GM12878 (cell line): ENCODE data around the gene TIMM29. TPM values are rescaled to one million over a fixed set of nuclear protein-coding genes. Genes with fewer than 3 reads are reported as not detected.

ENCODE experiments used
- ATAC-seq: fragments of 200-7000 bp; cut with Tn5 transposase; 3 replicates; pipeline ENCODE4 v1.9.1; 2020; ENCODE audit warnings: mild to moderate bottlenecking, moderate library complexity
- BruUV-seq: library from RNA; stranded (reverse); fragments of 400-500 nt; replicated peaks from 2 replicates; lab custom pipeline; 2021; lab: Mats Ljungman, UMichigan
- CTCF ChIA-PET: fragments of 300-600 bp; sonication (Branson Sonifier 250); formaldehyde crosslinking; extraction: SDS; loops from one replicate; lab custom pipeline; 2021; ENCODE audit warnings: inconsistent platforms; lab: Yijun Ruan, JAX
- POLR2A ChIA-PET: fragments of 350-600 bp; formaldehyde crosslinking; extraction: SDS; loops from one replicate; lab custom pipeline; 2021; ENCODE audit warnings: inconsistent platforms; lab: Charles Lee
- RAD21 ChIA-PET: fragments of 300-600 bp; sonication (Branson Sonifier 250); formaldehyde crosslinking; loops from one replicate; lab custom pipeline; 2023; ENCODE audit warnings: antibody characterized with exemption; ENCODE audit not compliant: unreplicated experiment; lab: Charles Lee
- SMC1A ChIA-PET: fragments of 300-600 bp; sonication (Branson Sonifier 250); formaldehyde crosslinking; loops from one replicate; lab custom pipeline; 2023; ENCODE audit not compliant: unreplicated experiment, uncharacterized antibody; lab: Charles Lee
- DNase-seq: peaks from one replicate; pipeline ENCODE4 v3.0.0-alpha.2; 2011; ENCODE audit warnings: low read depth, low spot score
- FAIRE-seq: peaks from 3 replicates; lab custom pipeline; 2011; peaks lifted over from hg19 to GRCh38; lab: Jason Lieb, UNC
- H2AFZ ChIP-seq: 2 replicates; pipeline ENCODE4 v1.6.0; 2011; ENCODE audit warnings: low read depth, low read length, control low read depth; ENCODE audit not compliant: control insufficient read depth
- H3K27ac ChIP-seq: 2 replicates; pipeline ENCODE4 v1.5.1; 2011; ENCODE audit warnings: control low read depth; ENCODE audit not compliant: control insufficient read depth, insufficient read depth
- H3K27me3 ChIP-seq, 2 experiments: replicated peaks in 1 of 2; 2 replicates each; pipeline versions ENCODE4 v1.6.0 to v1.6.1; 2011; ENCODE audit warnings: low read length in 1 of 2; ENCODE audit not compliant: control insufficient read depth in 2 of 2, insufficient read depth in 2 of 2
- H3K36me3 ChIP-seq, 2 experiments: 2 replicates each; pipeline ENCODE4 v1.5.1; 2011; ENCODE audit warnings: low read length in 1 of 2; ENCODE audit not compliant: control insufficient read depth in 2 of 2, insufficient read depth in 2 of 2
- H3K4me1 ChIP-seq: 2 replicates; pipeline ENCODE4 v1.6.1; 2011; ENCODE audit warnings: mild to moderate bottlenecking, low read length, moderate library complexity, mixed read lengths; ENCODE audit not compliant: control insufficient read depth, insufficient read depth
- H3K4me2 ChIP-seq: 2 replicates; pipeline ENCODE4 v1.6.0; 2011; ENCODE audit warnings: control low read depth; ENCODE audit not compliant: control insufficient read depth, insufficient read depth
- H3K4me3 ChIP-seq: fragments of 200-600 bp; sonication (generic); 2 replicates; pipeline ENCODE4 v1.5.1; 2016
- H3K79me2 ChIP-seq: 2 replicates; pipeline ENCODE4 v1.6.0; 2011; ENCODE audit warnings: low read length; ENCODE audit not compliant: control insufficient read depth, insufficient read depth
- H3K9ac ChIP-seq: 2 replicates; pipeline ENCODE4 v1.8.0; 2011; ENCODE audit warnings: low read length, control low read depth, mixed read lengths; ENCODE audit not compliant: control insufficient read depth, insufficient read depth
- H3K9me3 ChIP-seq: replicated peaks from 3 replicates; pipeline ENCODE4 v1.5.1; 2011; ENCODE audit warnings: mild to moderate bottlenecking, low read length; ENCODE audit not compliant: control insufficient read depth, insufficient read depth
- H4K20me1 ChIP-seq: 2 replicates; pipeline ENCODE4 v1.6.0; 2011; ENCODE audit not compliant: control insufficient read depth, insufficient read depth
- DPF2 ChIP-seq: fragments of 450-650 bp; IDR thresholded peaks from 2 replicates; pipeline ENCODE4 v1.6.1; 2017; ENCODE audit warnings: mild to moderate bottlenecking
- GATAD2B ChIP-seq: fragments of 450-650 bp; conservative IDR thresholded peaks from 2 replicates; pipeline ENCODE4 v1.6.1; 2017; ENCODE audit warnings: low read depth, mild to moderate bottlenecking, moderate library complexity
- PAX5 ChIP-seq: IDR thresholded peaks from 2 replicates; pipeline ENCODE4 v1.6.1; 2011; ENCODE audit warnings: low read depth, low read length, borderline replicate concordance
- SIX5 ChIP-seq: IDR thresholded peaks from 2 replicates; pipeline ENCODE4 v1.6.1; 2011; ENCODE audit warnings: mild to moderate bottlenecking, low read depth, low read length, moderate library complexity; ENCODE audit not compliant: severe bottlenecking
- SMAD5 ChIP-seq: IDR thresholded peaks from 2 replicates; pipeline ENCODE4 v1.6.1; 2016; ENCODE audit warnings: antibody characterized with exemption, low read depth
- SREBF2 ChIP-seq: IDR thresholded peaks from 2 replicates; pipeline ENCODE4 v1.6.1; 2012; ENCODE audit warnings: mild to moderate bottlenecking, low read length
- YY1 ChIP-seq: IDR thresholded peaks from 2 replicates; pipeline ENCODE4 v1.6.1; 2011; ENCODE audit warnings: low read depth, mild to moderate bottlenecking, low read length
- WGBS: methylation state at CpG from one replicate; pipeline ENCODE4 v1.1.6; 2016; ENCODE audit warnings: low lambda C conversion rate; ENCODE audit not compliant: insufficient replicate concordance, insufficient coverage; ENCODE audit errors: missing lambda C conversion rate; 5-methylcytosine and 5-hydroxymethylcytosine counted together
- in situ Hi-C: fragments of 300-500 bp; cut with MboI; formaldehyde crosslinking; loops from 9 replicates; pipeline ENCODE4 v1.14.3; 2018; ENCODE audit warnings: mixed read lengths
- intact Hi-C: fragments of 100-400 bp; cut with micrococcal nuclease; formaldehyde crosslinking; loops from one replicate; pipeline ENCODE4 v1.14.2; 2022; ENCODE audit not compliant: unreplicated experiment
- polyA plus RNA-seq, 11 experiments: library from polyadenylated mRNA; depleted of rRNA in 4 of 11; unstranded in 6 of 11; stranded (reverse) in 5 of 11; fragments of >200 nt; fragmentation: Nextera tagmentation in 4 of 11; fragmentation: Illumina TruSeq in 1 of 11; extraction: Ambion mirVana in 4 of 11; extraction: Trizol in 1 of 11; gene quantifications; 1 replicate in 1 of 11; 2 replicates in 10 of 11; pipeline versions ENCODE4 v1.2.1 to v1.2.3, GENCODE V29; 2011 to 2016; ENCODE audit warnings: inconsistent platforms in 2 of 11, missing spikeins in 2 of 11, low read depth in 1 of 11
- total RNA-seq, 4 experiments: library from RNA; depleted of rRNA in 3 of 4; stranded (reverse); fragments of >200 nt in 3 of 4; fragmentation: Illumina TruSeq in 1 of 4; extraction: Trizol in 1 of 4; gene quantifications; 2 replicates each; pipeline versions ENCODE4 v1.2.1 to v1.2.3, GENCODE V29; 2013 to 2021

TIMM29 gene
- total and polyA plus RNA-seq, 10 of the 15 experiments (the other 5 are each of a cell fraction or from before 2014, with no cell fraction given): 2.4 to 27.9 (median 13.5) TPM

DNA sequence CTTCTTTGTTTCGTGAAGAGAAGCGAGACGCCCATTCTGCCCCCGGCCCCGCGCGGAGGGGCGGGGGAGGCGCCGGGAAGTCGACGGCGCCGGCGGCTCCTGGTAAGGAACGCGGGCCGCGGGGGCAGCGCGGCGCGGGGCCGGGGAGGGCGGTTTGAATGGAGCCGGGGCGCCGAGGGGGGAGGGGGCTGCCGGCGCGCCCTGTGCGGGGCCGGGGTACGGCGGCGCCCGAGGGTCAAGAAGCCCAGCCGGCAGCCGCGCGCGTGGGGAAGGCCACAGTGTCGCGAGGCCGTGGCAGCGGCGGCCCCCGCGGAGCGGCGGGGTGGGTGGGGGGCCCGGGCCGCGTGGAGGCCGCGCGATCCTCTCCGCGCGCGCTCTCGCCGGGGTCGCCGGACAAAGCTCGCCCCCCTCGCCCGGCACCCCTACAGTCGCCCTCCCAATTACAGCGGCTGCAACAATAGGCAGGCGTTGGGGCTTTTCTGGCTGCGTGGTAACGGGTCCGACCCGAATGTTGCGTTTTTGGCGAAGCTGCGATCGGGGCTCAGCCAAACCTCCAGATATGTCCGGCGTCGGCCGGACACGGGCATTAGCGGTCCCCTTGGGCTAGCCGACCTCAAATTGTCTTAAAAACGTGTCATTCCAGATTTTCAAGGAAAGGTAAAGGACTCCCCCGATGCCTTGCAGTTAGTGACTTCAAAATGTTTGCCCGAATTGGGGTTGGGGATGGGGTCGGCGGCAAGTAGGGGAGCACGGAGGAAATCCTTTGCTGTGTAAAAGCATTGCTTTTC is 32.7 kb downstream of the TIMM29 start (continued):
- TF ChIP-seq GATAD2B: peak; percentile 72
- TF ChIP-seq YY1: peak; percentile 14; the same call in 1 of the 2 replicates

DNA sequence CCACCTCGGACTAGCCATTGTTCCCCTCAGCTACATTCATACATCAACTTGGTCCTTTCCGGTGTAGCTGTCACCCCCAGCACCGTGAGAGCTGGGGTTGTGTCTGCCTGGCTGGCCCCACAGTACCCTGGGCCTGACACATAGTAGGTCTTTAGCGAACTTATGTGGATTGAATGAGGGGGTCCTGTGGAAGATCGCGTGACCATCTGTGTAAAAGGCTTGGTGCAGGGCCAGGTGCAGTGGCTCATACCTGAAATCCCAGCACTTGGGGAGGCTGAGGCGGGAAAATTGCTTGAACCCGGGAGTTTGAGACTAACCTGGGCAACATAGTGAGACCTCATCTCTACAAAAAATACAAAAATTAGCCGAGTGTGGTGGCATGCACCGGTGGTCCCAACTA is 34.3 kb downstream of the TIMM29 start:
- peaks cover 74% of the 10 kb centered on the region for H3K79me2 ChIP-seq
- in situ Hi-C loops: no loop called here
- H3K4me2 ChIP-seq: peak overlapping the region; percentile 85
- peak overlapping the region; percentile 67 for H3K27ac ChIP-seq
- ATAC-seq: peak; percentile 42
- 60% methylated on average over 10 of the region's 10 CpGs for WGBS
- POLR2A ChIA-PET: interaction anchor here (0.6 to 1.5 kb wide), 7 partner anchors 9 to 512 kb away, joined by 3 to 11 read pairs (median 5); partner anchors contain the start of gene LDLR
- CTCF ChIA-PET: interaction anchor here (0.5 to 1.9 kb wide), 8 partner anchors 13 to 1759 kb away, joined by 3 to 16 read pairs (median 3); no protein-coding TSS in a partner anchor
- H3K4me3 ChIP-seq: peak overlapping the region; percentile 85
- H3K4me1 ChIP-seq: peaks cover 26% of the 10 kb centered on the region; the same call in 1 of the 2 replicates
- peak overlapping the region; percentile 22; the same call in 1 of the 2 replicates for H3K9ac ChIP-seq
- RAD21 ChIA-PET: interaction anchor here (0.6 to 1.9 kb wide), 12 partner anchors 9 to 485 kb away, joined by 3 to 11 read pairs (median 4); partner anchors contain the start of gene LDLR
- SMC1A ChIA-PET: interaction anchor here (0.8 to 4.8 kb wide), 7 partner anchors 9 to 132 kb away, joined by 3 to 18 read pairs (median 4); partner anchors contain the start of gene LDLR
- no peaks in the 10 kb centered on the region for H3K9me3 ChIP-seq
- H3K36me3 ChIP-seq: no peaks in the 10 kb centered on the region
- H4K20me1 ChIP-seq: peaks cover 4% of the 10 kb centered on the region; the same call in 1 of the 2 replicates
- FAIRE-seq: no peak
- no peak for DNase-seq
- intact Hi-C loops: loop anchor here (5.0 kb wide), 1 partner anchor 246 kb away; the partner anchor contains the start of gene DNM2
- BruUV-seq: no TSS peak
- H3K27me3 ChIP-seq: no peaks in the 10 kb centered on the region
- H2AFZ ChIP-seq: no peak overlapping the region
- TF ChIP-seq PAX5 (no peak), SIX5 (no peak), SMAD5 (0 out of 2 replicates have a peak, but pooled peaks have one; percentile 15), SREBF2 (no peak), DPF2 (peak; percentile 94)
